ENCODE measurements around the gene DHX35. TPM values are rescaled to one million over a fixed set of nuclear protein-coding genes. Genes with fewer than 3 reads are reported as not detected.
A peak's percentile ranks its signal among the peaks of the same experiment; 100 is the strongest.

The DHX35 gene
- total RNA-seq, 1 donor from 2014 or later = 15.8 TPM

GRCh38 chr20:38968090-38968489, 5.9 kb downstream of the DHX35 start:
- H3K27ac ChIP-seq (replicated peaks) = no peak overlapping the region
- no peak overlapping the region for H3K4me3 ChIP-seq
- H3K9me3 ChIP-seq (replicated peaks) = no peaks in the 10 kb centered on the region
- no peak for DNase-seq
- H3K36me3 ChIP-seq = peaks cover 44% of the 10 kb centered on the region
- TF ChIP-seq CTCF (IDR thresholded peaks at IDR 0.05; ENCODE audit: borderline replicate concordance) = no peak
- peaks cover 43% of the 10 kb centered on the region for H3K4me1 ChIP-seq
- H3K27me3 ChIP-seq (ENCODE audit: low read depth) = no peaks in the 10 kb centered on the region
- intact Hi-C loops (cut with micrococcal nuclease) = no loop called here

- Histone ChIP-seq H3K9me3 (replicated peaks) (no peaks in the 10 kb centered on the region), H3K4me3 (no peak overlapping the region), H3K36me3 (peaks cover 50% of the 10 kb centered on the region), H3K4me1 (peaks cover 43% of the 10 kb centered on the region), H3K27me3 (ENCODE audit: low read depth) (no peaks in the 10 kb centered on the region), H3K27ac (replicated peaks) (peak overlapping the region; percentile 26)
- DNase-seq = no peak
- no peak for TF ChIP-seq CTCF (IDR thresholded peaks at IDR 0.05; ENCODE audit: borderline replicate concordance)
- intact Hi-C loops (cut with micrococcal nuclease) = no loop called here
These were observed 7.6 kb downstream of the DHX35 start for GRCh38 chr20:38969708-38970107.

GRCh38 chr20:38970302-38970701, 8.2 kb downstream of the DHX35 start:
- H3K27ac ChIP-seq (replicated peaks) = peak overlapping the region; percentile 26
- no peaks in the 10 kb centered on the region for H3K27me3 ChIP-seq (ENCODE audit: low read depth)
- TF ChIP-seq CTCF (IDR thresholded peaks at IDR 0.05; ENCODE audit: borderline replicate concordance) = no peak
- no peak for DNase-seq
- H3K4me1 ChIP-seq = peaks cover 49% of the 10 kb centered on the region
- no peaks in the 10 kb centered on the region for H3K9me3 ChIP-seq (replicated peaks)
- H3K4me3 ChIP-seq = no peak overlapping the region
- H3K36me3 ChIP-seq = peaks cover 48% of the 10 kb centered on the region
- intact Hi-C loops (cut with micrococcal nuclease) = no loop called here

GRCh38 chr20:38973107-38973506, 11.0 kb downstream of the DHX35 start:
- peaks cover 51% of the 10 kb centered on the region for H3K4me1 ChIP-seq
- DNase-seq = no peak
- peaks cover 53% of the 10 kb centered on the region for H3K36me3 ChIP-seq
- peak overlapping the region; percentile 66 for H3K27ac ChIP-seq (replicated peaks)
- H3K9me3 ChIP-seq (replicated peaks) = no peaks in the 10 kb centered on the region
- H3K27me3 ChIP-seq (ENCODE audit: low read depth) = no peaks in the 10 kb centered on the region
- TF ChIP-seq CTCF (IDR thresholded peaks at IDR 0.05; ENCODE audit: borderline replicate concordance) = no peak
- H3K4me3 ChIP-seq = no peak overlapping the region
- intact Hi-C loops (cut with micrococcal nuclease) = no loop called here

GRCh38 chr20:38973645-38974044, 11.5 kb downstream of the DHX35 start:
- no peak for TF ChIP-seq CTCF (IDR thresholded peaks at IDR 0.05; ENCODE audit: borderline replicate concordance)
- Histone ChIP-seq H3K9me3 (replicated peaks) (no peaks in the 10 kb centered on the region), H3K4me3 (no peak overlapping the region), H3K27me3 (ENCODE audit: low read depth) (no peaks in the 10 kb centered on the region), H3K36me3 (peaks cover 51% of the 10 kb centered on the region), H3K4me1 (peaks cover 57% of the 10 kb centered on the region), H3K27ac (replicated peaks) (peak overlapping the region; percentile 66)
- intact Hi-C loops (cut with micrococcal nuclease) = no loop called here
- no peak for DNase-seq
